Psoas muscle (tissue), 8 donors: Measurements from ENCODE around the gene GREB1L. TPM values are rescaled to one million over a fixed set of nuclear protein-coding genes. Genes with fewer than 3 reads are reported as not detected.

Experiments
- ATAC-seq, 4 donors: fragments of 200-7000 bp; cut with Tn5 transposase; one replicate each; pipeline ENCODE4 v1.9.1; 2020; ENCODE audit warnings: moderate library complexity in 3 of 4, mild to moderate bottlenecking in 2 of 4
- DNase-seq, 2 donors: peaks; one replicate each; pipeline ENCODE4 v3.0.0-alpha.2; 2020
- H3K27ac ChIP-seq: fragments of 200-600 bp; one replicate; pipeline ENCODE4 v1.8.0; 2022
- H3K27me3 ChIP-seq, 3 donors: fragments of 200-600 bp in 1 of 3; one replicate each; pipeline versions ENCODE4 v1.6.1 to v1.8.0; 2013 to 2022; ENCODE audit warnings: low read length in 2 of 3, mild to moderate bottlenecking in 2 of 3, moderate library complexity in 1 of 3; ENCODE audit not compliant: insufficient read depth in 3 of 3
- H3K36me3 ChIP-seq, 2 donors: fragments of 200-600 bp in 1 of 2; one replicate each; pipeline versions ENCODE4 v1.6.1 to v1.8.0; 2013 to 2022; ENCODE audit warnings: low read depth in 1 of 2, mild to moderate bottlenecking in 1 of 2, moderate library complexity in 1 of 2; ENCODE audit not compliant: insufficient read depth in 1 of 2
- H3K4me1 ChIP-seq: fragments of 200-600 bp; one replicate; pipeline ENCODE4 v1.8.0; 2022
- H3K4me3 ChIP-seq: fragments of 200-600 bp; one replicate; pipeline ENCODE4 v1.8.0; 2022; ENCODE audit warnings: mild to moderate bottlenecking
- H3K9me3 ChIP-seq: fragments of 200-600 bp; one replicate; pipeline ENCODE4 v1.8.0; 2022
- CTCF ChIP-seq: fragments of 200-600 bp; IDR thresholded peaks from one replicate; pipeline ENCODE4 v1.8.0; 2022; ENCODE audit warnings: antibody characterized with exemption
- WGBS, 3 donors: extraction: QIAGEN DNeasy Blood & Tissue Kit; methylation state at CpG; one replicate each; pipeline versions ENCODE4 v1.1.6 to v1.1.7; 2013; 5-methylcytosine and 5-hydroxymethylcytosine counted together
- intact Hi-C, 2 donors: fragments of 100-400 bp; cut with DNase I; formaldehyde crosslinking; loops; one replicate each; pipeline versions ENCODE4 v1.11.0 to v1.14.2; 2022
- polyA plus RNA-seq, 3 donors: library from polyadenylated mRNA; stranded (reverse); fragments of 200-250 nt; gene quantifications; one replicate each; pipeline ENCODE4 v1.2.3, GENCODE V29; 2013
- total RNA-seq, 4 donors: library from RNA; stranded (reverse); fragmentation: NEBNext Ultra II Directional in 2 of 4; extraction: Animal tissue kit (Norgen Biotek cat#: 25700) in 2 of 4; gene quantifications; one replicate each; pipeline versions ENCODE4 v1.2.1 to v1.2.4, GENCODE V29; 2021 to 2023
- donor health status: healthy with polysubstance abuse.
- donor health status: DM: no; HTN: no; CAD: no; lungs with moderate emphysema.
- donor health status: Bipolar disorder and iron deficiency.
- donor health status: healthy.
- donor health status: DM: yes; HTN: yes; CAD: no.
- donor health status: DM: no; HTN: no; CAD: no.
- donor health status: DM: no; HTN: no; CAD: no.
- donor health status: DM: yes; HTN: yes; CAD: no.

GREB1L gene
- total and polyA plus RNA-seq, 7 donors: 0.59 to 11.3 (median 8.9) TPM

- Histone ChIP-seq H3K27me3 (no peaks in the 10 kb centered on the region), H3K4me1 (peaks cover 32% of the 10 kb centered on the region), H3K9me3 (no peaks in the 10 kb centered on the region), H3K36me3 (no peaks in the 10 kb centered on the region), H3K4me3 (no peak overlapping the region), H3K27ac (peak overlapping the region; percentile 89)
- TF ChIP-seq CTCF: no peak
- no peak for ATAC-seq
- WGBS, 3 donors: 24 to 55% (median 30%) methylated on average over 5 of the region's 5 CpGs
- intact Hi-C loops: loop anchor here in 1 of 2 donors (10.0 kb wide), 1 partner anchor 472 kb away; no protein-coding TSS in a partner anchor
- DNase-seq: no peak
Observed at GRCh38 chr18:21483051-21483450, 241.0 kb downstream of the GREB1L start.

- TF ChIP-seq CTCF: no peak
- Histone ChIP-seq H3K36me3 (no peaks in the 10 kb centered on the region), H3K4me3 (peak overlapping the region; percentile 33), H3K27ac (peak overlapping the region; percentile 89), H3K4me1 (peaks cover 32% of the 10 kb centered on the region), H3K9me3 (no peaks in the 10 kb centered on the region), H3K27me3 (no peaks in the 10 kb centered on the region)
- intact Hi-C loops: loop anchor here in 1 of 2 donors (2.0 to 10.0 kb wide), 2 partner anchors 34 to 470 kb away; no protein-coding TSS in a partner anchor
- ATAC-seq: peak; percentile 56 to 76 (median 71)
- DNase-seq: no peak
- WGBS, 3 donors: 50 to 57% (median 52%) methylated on average over 7 of the region's 7 CpGs
Observed at GRCh38 chr18:21484851-21485636, 243.0 kb downstream of the GREB1L start.

GRCh38 chr18:21486905-21487437 is 244.9 kb downstream of the GREB1L start:
- no peaks in the 10 kb centered on the region for H3K36me3 ChIP-seq
- H3K27ac ChIP-seq: peak overlapping the region; percentile 89
- 27 to 41% (median 28%) methylated on average over 3 of the region's 3 CpGs for WGBS, 3 donors

GRCh38 chr18:21489119-21489750 is 247.2 kb downstream of the GREB1L start:
- no peak overlapping the region for H3K4me3 ChIP-seq
- H3K27me3 ChIP-seq: no peaks in the 10 kb centered on the region
- 44 to 61% (median 47%) methylated on average over 6 of the region's 6 CpGs for WGBS, 3 donors
- no peak for DNase-seq
- ATAC-seq: peak; percentile 48 to 78 (median 69)
- H3K27ac ChIP-seq: peak overlapping the region; percentile 89
- intact Hi-C loops: loop anchor here in 1 of 2 donors (10.0 kb wide), 1 partner anchor 466 kb away; no protein-coding TSS in a partner anchor
- no peaks in the 10 kb centered on the region for H3K9me3 ChIP-seq
- H3K4me1 ChIP-seq: peaks cover 20% of the 10 kb centered on the region
- TF ChIP-seq CTCF: peak; percentile 74
- no peaks in the 10 kb centered on the region for H3K36me3 ChIP-seq

More at GRCh38 chr18:21486905-21487437, 244.9 kb downstream of the GREB1L start:
- Histone ChIP-seq H3K4me1 (peaks cover 29% of the 10 kb centered on the region), H3K9me3 (no peaks in the 10 kb centered on the region), H3K27me3 (no peaks in the 10 kb centered on the region), H3K4me3 (no peak overlapping the region)
- intact Hi-C loops: loop anchor here in 1 of 2 donors (10.0 kb wide), 1 partner anchor 468 kb away; no protein-coding TSS in a partner anchor
- TF ChIP-seq CTCF: no peak
- ATAC-seq (peak; percentile 67 to 77 (median 72)), DNase-seq (no peak)
